ENCODE data around the gene ZNF718.

GRCh38 chr4:114149-114548 is 10.2 kb upstream of the ZNF718 start:
- TF ChIP-seq CTCF (IDR thresholded peaks at IDR 0.05; ENCODE audit: borderline replicate concordance, extremely low read depth, low read length, poor library complexity, severe bottlenecking), result no peak
- TF ChIP-seq EZH2 (IDR thresholded peaks at IDR 0.05; ENCODE audit: borderline replicate concordance, low read depth, low read length, severe bottlenecking), result no peak

Measured in DND-41 (cell line).